ENCODE measurements around the gene AQP6. TPM values are rescaled to one million over a fixed set of nuclear protein-coding genes. Genes with fewer than 3 reads are reported as not detected.

AQP6 gene
- total RNA-seq, 1 donor from 2014 or later, result 0.29 TPM

DNA sequence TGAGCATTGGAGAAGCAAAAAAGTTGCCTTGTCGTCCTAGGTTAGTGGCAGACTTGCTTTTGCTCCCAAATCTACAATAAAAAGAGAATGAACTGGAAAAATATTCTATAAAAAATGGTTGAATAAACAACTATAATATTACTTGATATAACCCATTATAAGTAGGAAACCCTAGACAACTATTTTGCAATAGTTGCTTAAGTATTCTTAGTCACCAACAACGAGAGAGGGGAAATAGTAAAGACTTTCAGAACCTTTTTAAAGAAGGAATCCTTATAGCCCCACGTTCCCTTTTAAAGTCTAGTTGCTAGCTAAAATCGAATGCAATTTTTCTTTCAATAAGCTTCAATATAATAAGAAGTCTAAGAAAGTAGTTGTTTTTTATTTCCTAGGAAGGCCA is 17.5 kb downstream of the AQP6 start:
- no peak overlapping the region for H3K4me3 Mint-ChIP-seq (ENCODE audit: low read depth)
- DNase-seq (ENCODE audit: low spot score, unreplicated experiment), result no peak
- H3K4me1 Mint-ChIP-seq (ENCODE audit: low read depth), result peaks cover 4% of the 10 kb centered on the region
- no peak overlapping the region for H3K27ac Mint-ChIP-seq
- TF ChIP-seq, protein P1, sequence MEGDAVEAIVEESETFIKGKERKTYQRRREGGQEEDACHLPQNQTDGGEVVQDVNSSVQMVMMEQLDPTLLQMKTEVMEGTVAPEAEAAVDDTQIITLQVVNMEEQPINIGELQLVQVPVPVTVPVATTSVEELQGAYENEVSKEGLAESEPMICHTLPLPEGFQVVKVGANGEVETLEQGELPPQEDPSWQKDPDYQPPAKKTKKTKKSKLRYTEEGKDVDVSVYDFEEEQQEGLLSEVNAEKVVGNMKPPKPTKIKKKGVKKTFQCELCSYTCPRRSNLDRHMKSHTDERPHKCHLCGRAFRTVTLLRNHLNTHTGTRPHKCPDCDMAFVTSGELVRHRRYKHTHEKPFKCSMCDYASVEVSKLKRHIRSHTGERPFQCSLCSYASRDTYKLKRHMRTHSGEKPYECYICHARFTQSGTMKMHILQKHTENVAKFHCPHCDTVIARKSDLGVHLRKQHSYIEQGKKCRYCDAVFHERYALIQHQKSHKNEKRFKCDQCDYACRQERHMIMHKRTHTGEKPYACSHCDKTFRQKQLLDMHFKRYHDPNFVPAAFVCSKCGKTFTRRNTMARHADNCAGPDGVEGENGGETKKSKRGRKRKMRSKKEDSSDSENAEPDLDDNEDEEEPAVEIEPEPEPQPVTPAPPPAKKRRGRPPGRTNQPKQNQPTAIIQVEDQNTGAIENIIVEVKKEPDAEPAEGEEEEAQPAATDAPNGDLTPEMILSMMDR (IDR thresholded peaks at IDR 0.05; ENCODE audit: unreplicated experiment), result no peak
- H3K9me3 Mint-ChIP-seq (ENCODE audit: low read depth), result no peaks in the 10 kb centered on the region
- peaks cover 25% of the 10 kb centered on the region for H3K36me3 Mint-ChIP-seq (ENCODE audit: insufficient read depth)
- H3K27me3 Mint-ChIP-seq, result no peaks in the 10 kb centered on the region

DNA sequence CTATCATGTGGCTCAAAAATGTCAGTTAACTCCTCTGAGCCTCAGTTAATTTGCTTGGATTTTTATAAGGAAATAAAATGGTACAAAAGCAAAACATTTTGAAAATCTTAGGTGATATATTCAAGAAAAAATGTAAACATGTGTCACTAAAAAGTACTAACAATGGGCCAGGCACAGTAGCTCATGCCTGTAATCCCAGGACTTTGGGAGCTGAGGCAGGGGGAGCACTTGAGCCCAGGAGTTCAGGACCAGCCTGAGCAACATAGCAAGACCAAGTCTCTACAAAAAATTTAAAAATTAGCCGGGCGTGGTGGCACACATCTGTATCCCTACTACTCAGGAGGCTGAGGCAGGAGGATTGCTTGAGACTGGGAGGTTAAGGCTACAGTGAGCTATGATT is 25.7 kb downstream of the AQP6 start:
- peaks cover 19% of the 10 kb centered on the region for H3K36me3 Mint-ChIP-seq (ENCODE audit: insufficient read depth)
- H3K27me3 Mint-ChIP-seq, result no peaks in the 10 kb centered on the region
- H3K4me3 Mint-ChIP-seq (ENCODE audit: low read depth), result no peak overlapping the region
- DNase-seq (ENCODE audit: low spot score, unreplicated experiment), result no peak
- no peaks in the 10 kb centered on the region for H3K4me1 Mint-ChIP-seq (ENCODE audit: low read depth)
- TF ChIP-seq, protein P1 (IDR thresholded peaks at IDR 0.05; ENCODE audit: unreplicated experiment), result no peak
- no peaks in the 10 kb centered on the region for H3K9me3 Mint-ChIP-seq (ENCODE audit: low read depth)
- no peak overlapping the region for H3K27ac Mint-ChIP-seq

DNA sequence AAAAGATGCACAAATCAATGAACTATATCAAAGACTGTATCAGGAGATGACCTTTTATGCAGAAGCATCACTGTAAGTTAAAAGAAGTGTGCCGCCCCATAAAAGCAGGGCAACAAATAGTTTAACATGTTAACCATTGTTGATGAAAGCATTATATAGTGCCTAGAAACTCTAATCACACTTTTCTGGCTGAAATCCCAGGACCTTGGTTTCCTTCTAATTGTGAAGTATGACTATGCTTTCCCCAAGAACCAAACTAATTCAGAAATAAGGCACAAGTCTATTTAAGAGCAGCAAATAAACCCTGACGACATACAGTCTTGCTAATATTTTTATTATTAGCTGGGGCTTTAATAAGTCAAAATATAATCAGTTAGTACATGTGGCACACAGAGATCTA is 30.8 kb downstream of the AQP6 start:
- H3K36me3 Mint-ChIP-seq (ENCODE audit: insufficient read depth), result peaks cover 12% of the 10 kb centered on the region
- no peaks in the 10 kb centered on the region for H3K27me3 Mint-ChIP-seq
- TF ChIP-seq, protein P1 (IDR thresholded peaks at IDR 0.05; ENCODE audit: unreplicated experiment), result no peak
- H3K9me3 Mint-ChIP-seq (ENCODE audit: low read depth), result no peaks in the 10 kb centered on the region
- no peak overlapping the region for H3K27ac Mint-ChIP-seq
- no peak overlapping the region for H3K4me3 Mint-ChIP-seq (ENCODE audit: low read depth)
- DNase-seq (ENCODE audit: low spot score, unreplicated experiment), result no peak
- H3K4me1 Mint-ChIP-seq (ENCODE audit: low read depth), result no peaks in the 10 kb centered on the region

DNA sequence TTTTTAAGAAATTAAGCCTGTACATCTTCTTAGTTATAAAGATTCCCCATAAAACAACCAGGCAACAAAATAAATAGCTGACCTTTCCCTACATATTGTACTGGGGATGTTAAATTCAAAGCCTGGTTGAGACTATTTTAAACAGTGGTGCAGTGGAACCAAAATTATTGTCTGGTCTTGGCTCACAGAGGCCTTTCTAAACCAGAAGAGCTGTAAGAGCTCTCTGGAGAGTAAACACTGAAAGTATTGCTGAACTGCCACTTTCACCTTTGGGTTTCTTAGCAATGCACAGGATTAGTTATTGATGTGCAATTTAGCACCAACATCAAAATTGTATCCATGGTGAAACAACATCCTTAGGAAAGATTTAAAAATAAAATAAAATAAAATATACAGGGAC is 31.9 kb downstream of the AQP6 start:
- TF ChIP-seq, protein P1 (IDR thresholded peaks at IDR 0.05; ENCODE audit: unreplicated experiment), result no peak
- Mint-ChIP-seq H3K4me1 (ENCODE audit: low read depth) (no peaks in the 10 kb centered on the region), H3K9me3 (ENCODE audit: low read depth) (no peaks in the 10 kb centered on the region), H3K27ac (no peak overlapping the region), H3K36me3 (ENCODE audit: insufficient read depth) (peaks cover 9% of the 10 kb centered on the region), H3K27me3 (no peaks in the 10 kb centered on the region), H3K4me3 (ENCODE audit: low read depth) (no peak overlapping the region)
- DNase-seq (ENCODE audit: low spot score, unreplicated experiment), result no peak

DNA sequence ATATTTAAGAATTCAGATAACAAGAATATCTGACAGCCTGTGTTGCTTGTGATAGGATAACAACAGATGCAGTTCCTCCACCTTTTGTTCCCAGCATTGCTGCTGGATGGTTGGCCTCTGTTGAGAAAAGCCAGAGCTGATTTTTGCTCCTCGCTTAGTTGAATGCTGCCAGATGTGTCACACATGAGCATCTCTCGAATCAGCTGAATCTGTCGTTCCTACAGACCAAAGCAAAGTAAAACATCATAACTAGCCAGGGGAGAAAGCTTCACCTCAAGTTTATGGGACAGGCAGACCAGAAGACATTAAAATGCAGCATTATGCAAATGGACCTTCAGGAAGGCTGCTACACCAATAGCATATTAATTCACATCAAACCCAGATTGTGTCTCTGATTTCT is 32.4 kb downstream of the AQP6 start:
- TF ChIP-seq, protein P1 (IDR thresholded peaks at IDR 0.05; ENCODE audit: unreplicated experiment), result no peak
- Mint-ChIP-seq H3K4me1 (ENCODE audit: low read depth) (no peaks in the 10 kb centered on the region), H3K4me3 (ENCODE audit: low read depth) (no peak overlapping the region), H3K27ac (no peak overlapping the region), H3K36me3 (ENCODE audit: insufficient read depth) (peaks cover 10% of the 10 kb centered on the region), H3K27me3 (no peaks in the 10 kb centered on the region), H3K9me3 (ENCODE audit: low read depth) (no peaks in the 10 kb centered on the region)
- DNase-seq (ENCODE audit: low spot score, unreplicated experiment), result no peak
